IMR-90 (cell line): Measurements from ENCODE around the gene XPC. TPM values are rescaled to one million over a fixed set of nuclear protein-coding genes. Genes with fewer than 3 reads are reported as not detected.

ENCODE experiments used
- ATAC-seq: fragments of 200-7000 bp; cut with Tn5 transposase; 2 replicates; pipeline ENCODE4 v1.9.1; 2020; ENCODE audit warnings: low read depth, mild to moderate bottlenecking, moderate library complexity
- BruUV-seq: library from RNA; stranded (reverse); fragments of 400-500 nt; replicated peaks from 2 replicates; lab custom pipeline; 2021; lab: Mats Ljungman, UMichigan
- CTCF ChIA-PET: fragments of 300-600 bp; formaldehyde crosslinking; extraction: SDS; loops from one replicate; lab custom pipeline; 2021; ENCODE audit warnings: antibody characterized with exemption; lab: Yijun Ruan, JAX
- POLR2A ChIA-PET: fragments of 300-600 bp; sonication (Branson Sonifier 250); formaldehyde crosslinking; loops from one replicate; lab custom pipeline; 2022; ENCODE audit warnings: antibody characterized with exemption; ENCODE audit not compliant: unreplicated experiment; lab: Charles Lee
- DNase-seq: peaks from one replicate; pipeline ENCODE4 v3.0.0; 2013
- H2AFZ ChIP-seq: replicated peaks from 2 replicates; pipeline ENCODE3; 2013; ENCODE audit warnings: low read length, mild to moderate bottlenecking; ENCODE audit not compliant: poor library complexity
- H2AK5ac ChIP-seq: 2 replicates; pipeline ENCODE4 v1.6.1; 2013; ENCODE audit warnings: low read depth, low read length, inconsistent platforms
- H2AK9ac ChIP-seq: replicated peaks from 2 replicates; pipeline ENCODE3; 2013; ENCODE audit warnings: mild to moderate bottlenecking, low read depth, low read length, moderate library complexity; ENCODE audit not compliant: poor library complexity
- H2BK120ac ChIP-seq: 2 replicates; pipeline ENCODE4 v1.6.1; 2013; ENCODE audit warnings: low read depth, low read length, inconsistent platforms
- H2BK15ac ChIP-seq: 3 replicates; pipeline ENCODE4 v1.6.1; 2013; ENCODE audit warnings: low read depth, low read length, inconsistent platforms
- H2BK20ac ChIP-seq: 2 replicates; pipeline ENCODE4 v1.6.1; 2013; ENCODE audit warnings: low read depth, mild to moderate bottlenecking, inconsistent platforms, low read length, moderate library complexity
- H2BK5ac ChIP-seq: 2 replicates; pipeline ENCODE4 v1.6.1; 2013; ENCODE audit warnings: mild to moderate bottlenecking, low read depth, low read length, inconsistent platforms; ENCODE audit not compliant: poor library complexity, severe bottlenecking
- H3K14ac ChIP-seq: replicated peaks from 2 replicates; pipeline ENCODE4 v1.6.1; 2013; ENCODE audit warnings: low read depth, low read length, inconsistent platforms
- H3K18ac ChIP-seq: 2 replicates; pipeline ENCODE4 v1.6.1; 2013; ENCODE audit warnings: low read depth, low read length, control low read depth
- H3K23ac ChIP-seq: 2 replicates; pipeline ENCODE4 v1.6.1; 2013; ENCODE audit warnings: low read depth, low read length, inconsistent platforms
- H3K27ac ChIP-seq: 2 replicates; pipeline ENCODE4 v1.5.1; 2013; ENCODE audit warnings: mild to moderate bottlenecking, control low read depth, low read length; ENCODE audit not compliant: insufficient read depth
- H3K27me3 ChIP-seq: 2 replicates; pipeline ENCODE4 v1.6.1; 2013; ENCODE audit warnings: low read length; ENCODE audit not compliant: control insufficient read depth, insufficient read depth
- H3K36me3 ChIP-seq: 2 replicates; pipeline ENCODE4 v1.6.1; 2013; ENCODE audit warnings: low read length, mixed read lengths; ENCODE audit not compliant: control insufficient read depth, insufficient read depth
- H3K4ac ChIP-seq: 2 replicates; pipeline ENCODE4 v1.6.1; 2013; ENCODE audit warnings: low read depth, low read length, inconsistent platforms
- H3K4me1 ChIP-seq: 2 replicates; pipeline ENCODE4 v1.6.1; 2013; ENCODE audit warnings: low read length, mixed read lengths; ENCODE audit not compliant: control insufficient read depth, insufficient read depth
- H3K4me2 ChIP-seq: 2 replicates; pipeline ENCODE4 v1.6.1; 2013; ENCODE audit warnings: low read depth, mild to moderate bottlenecking, control low read depth, low read length, moderate library complexity
- H3K4me3 ChIP-seq: 2 replicates; pipeline ENCODE4 v1.5.1; 2013; ENCODE audit warnings: low read depth, mild to moderate bottlenecking, control low read depth, low read length, moderate library complexity; ENCODE audit not compliant: insufficient read depth
- H3K56ac ChIP-seq: 2 replicates; pipeline ENCODE4 v1.6.1; 2013; ENCODE audit warnings: low read length, inconsistent platforms; ENCODE audit not compliant: insufficient read depth; ENCODE audit errors: extremely low read depth
- H3K79me1 ChIP-seq, 2 experiments: 2 replicates each; pipeline ENCODE4 v1.6.1; 2013; ENCODE audit warnings: low read length in 2 of 2, inconsistent platforms in 1 of 2, low read depth in 1 of 2
- H3K9ac ChIP-seq: 2 replicates; pipeline ENCODE4 v1.6.1; 2013; ENCODE audit warnings: low read depth, low read length, control low read depth
- H3K9me1 ChIP-seq: 2 replicates; pipeline ENCODE4 v1.6.1; 2013; ENCODE audit warnings: low read length, inconsistent platforms; ENCODE audit not compliant: insufficient read depth
- H3K9me3 ChIP-seq: 2 replicates; pipeline ENCODE4 v1.6.1; 2013; ENCODE audit warnings: low read length; ENCODE audit not compliant: control insufficient read depth, insufficient read depth
- H4K20me1 ChIP-seq: 2 replicates; pipeline ENCODE4 v1.6.1; 2013; ENCODE audit warnings: low read length, inconsistent platforms; ENCODE audit not compliant: insufficient read depth
- H4K5ac ChIP-seq: 2 replicates; pipeline ENCODE4 v1.6.1; 2013; ENCODE audit warnings: mild to moderate bottlenecking, low read depth, low read length, control low read depth
- H4K8ac ChIP-seq, 2 experiments: 2 replicates each; pipeline ENCODE4 v1.6.1; 2013; ENCODE audit warnings: low read depth in 2 of 2, low read length in 2 of 2, control low read depth in 1 of 2, inconsistent platforms in 1 of 2
- H4K91ac ChIP-seq: 2 replicates; pipeline ENCODE4 v1.6.1; 2013; ENCODE audit warnings: low read depth, low read length, inconsistent platforms; ENCODE audit not compliant: insufficient read depth
- BHLHE40 ChIP-seq: fragments of 150-350 bp; IDR thresholded peaks from 2 replicates; pipeline ENCODE4 v1.6.1; 2016; ENCODE audit warnings: mild to moderate bottlenecking, low read depth, low read length
- CEBPB ChIP-seq: IDR thresholded peaks from 2 replicates; pipeline ENCODE4 v1.6.1; 2012; ENCODE audit warnings: low read depth, low read length, improper control_type of control experiment
- CTCF ChIP-seq: conservative IDR thresholded peaks from 2 replicates; pipeline ENCODE4 v1.5.1; 2012; ENCODE audit warnings: mild to moderate bottlenecking, low read depth, low read length, improper control_type of control experiment
- FOS ChIP-seq: fragments of 150-350 bp; IDR thresholded peaks from 2 replicates; pipeline ENCODE4 v1.6.1; 2016; ENCODE audit warnings: low read depth, low read length
- MAZ ChIP-seq: IDR thresholded peaks from 2 replicates; pipeline ENCODE4 v1.6.1; 2012; ENCODE audit warnings: low read depth, mild to moderate bottlenecking, low read length, improper control_type of control experiment, moderate library complexity, borderline replicate concordance
- NFE2L2 ChIP-seq: fragments of 150-350 bp; IDR thresholded peaks from 2 replicates; pipeline ENCODE4 v1.6.1; 2016; ENCODE audit warnings: low read depth, mild to moderate bottlenecking, low read length
- RAD21 ChIP-seq: IDR thresholded peaks from 2 replicates; pipeline ENCODE4 v1.6.1; 2012; ENCODE audit warnings: low read length, improper control_type of control experiment
- RFX5 ChIP-seq: IDR thresholded peaks from 2 replicates; pipeline ENCODE4 v1.8.0; 2012; ENCODE audit warnings: low read depth, mild to moderate bottlenecking, low read length, moderate library complexity
- SMC3 ChIP-seq: fragments of 150-350 bp; IDR thresholded peaks from 2 replicates; pipeline ENCODE4 v1.6.1; 2016; ENCODE audit warnings: low read depth, mild to moderate bottlenecking, antibody characterized with exemption, low read length, moderate library complexity
- WGBS, 2 experiments: methylation state at CpG; one replicate each; pipeline versions ENCODE4 v1.1.5 to v1.1.7; 2013; ENCODE audit warnings: missing lambda C conversion rate in 2 of 2; ENCODE audit not compliant: insufficient read length in 1 of 2; ENCODE audit errors: extremely low coverage in 2 of 2; 5-methylcytosine and 5-hydroxymethylcytosine counted together
- dilution Hi-C: fragments of 300-500 bp; cut with HindIII; formaldehyde crosslinking; loops from one replicate; pipeline ENCODE4 v1.14.3; 2018; ENCODE audit warnings: low sequenced_read_pairs; ENCODE audit not compliant: unreplicated experiment
- in situ Hi-C: fragments of 300-500 bp; cut with MboI; formaldehyde crosslinking; loops from 3 replicates; pipeline ENCODE4 v1.14.3; 2019; ENCODE audit warnings: low sequenced_read_pairs, inconsistent platforms, mixed read lengths
- intact Hi-C: fragments of 100-400 bp; cut with micrococcal nuclease; formaldehyde crosslinking; loops from 2 replicates; pipeline ENCODE4 v1.10.0; 2022
- polyA plus RNA-seq, 3 experiments: library from polyadenylated mRNA; depleted of rRNA; stranded (reverse); fragments of >200 nt; gene quantifications; 2 replicates each; pipeline ENCODE4 v1.2.3, GENCODE V29; 2012; ENCODE audit warnings: low replicate concordance in 1 of 3
- total RNA-seq: library from RNA; depleted of rRNA; stranded (reverse); fragments of >200 nt; gene quantifications from 2 replicates; pipeline ENCODE4 v1.2.3, GENCODE V29; 2012

The XPC gene
- total and polyA plus RNA-seq, 2 of the 4 experiments (the other 2 are of a cell fraction), result 30.9 to 48.8 TPM

GRCh38 chr3:14203521-14204079 lies 25.2 kb upstream of the XPC start:
- Histone ChIP-seq H3K4ac (peak overlapping the region; percentile 87), H3K4me2 (no peak overlapping the region), H2BK15ac (peak overlapping the region; percentile 55; the same call in 2 of the 3 replicates), H3K36me3 (no peaks in the 10 kb centered on the region), H2BK20ac (peak overlapping the region; percentile 87), H4K5ac (peak overlapping the region; percentile 77), H3K9ac (peak overlapping the region; percentile 14; the same call in 1 of the 2 replicates), H3K27me3 (no peaks in the 10 kb centered on the region), H4K20me1 (no peaks in the 10 kb centered on the region), H4K91ac (peak overlapping the region; percentile 81), H3K4me1 (peaks cover 34% of the 10 kb centered on the region), H2AK9ac (peak overlapping the region; percentile 46), H3K9me3 (no peaks in the 10 kb centered on the region), H3K14ac (peak overlapping the region; percentile 62; the same call in 1 of the 2 replicates), H2BK5ac (peak overlapping the region; percentile 23), H3K27ac (peak overlapping the region; percentile 70; the same call in 1 of the 2 replicates), H3K23ac (no peak overlapping the region), H2BK120ac (peak overlapping the region; percentile 89), H4K8ac (peak overlapping the region; percentile 18 to 86; a peak in 3 of 4 replicates), H3K18ac (peak overlapping the region; percentile 62; the same call in 1 of the 2 replicates), H3K56ac (no peak overlapping the region), H3K79me1 (no peaks in the 10 kb centered on the region), H3K4me3 (no peak overlapping the region), H3K9me1 (peaks cover 9% of the 10 kb centered on the region; the same call in 1 of the 2 replicates), H2AFZ (peak overlapping the region; percentile 81), H2AK5ac (peak overlapping the region; percentile 92)
- in situ Hi-C loops (loop anchor here (5.0 to 10.0 kb wide), 2 partner anchors 259 to 341 kb away; partner anchors contain the start of gene GRIP2), intact Hi-C loops (loop anchor here (1.0 to 5.0 kb wide), 9 partner anchors 58 to 719 kb away; partner anchors contain the start of gene CCDC174), dilution Hi-C loops (no loop called here)
- no CpG with 5 or more reads among the region's 10 CpGs for WGBS, 2 experiments
- ATAC-seq (peak; percentile 80), DNase-seq (peak; percentile 87)
- CTCF ChIA-PET, result interaction anchor here (0.6 to 3.3 kb wide), 27 partner anchors 9 to 346 kb away, joined by 3 to 28 read pairs (median 4); partner anchors contain the start of genes LSM3 and XPC
- TF ChIP-seq CEBPB (peak; percentile 57; the same call in 1 of the 2 replicates), FOS (no peak), RFX5 (no peak), BHLHE40 (no peak), NFE2L2 (no peak), RAD21 (peak; percentile 94), CTCF (peak; percentile 87), SMC3 (peak; percentile 94), MAZ (peak; percentile 21; the same call in 1 of the 2 replicates)
- no TSS peak for BruUV-seq
- POLR2A ChIA-PET, result interaction anchor here (0.7 kb wide), 1 partner anchor 25 kb away, joined by 3 read pairs; the partner anchor contains the start of genes LSM3 and XPC
